ENCODE results near the gene HES2. TPM values are rescaled to one million over a fixed set of nuclear protein-coding genes. Genes with fewer than 3 reads are reported as not detected.
"Not testable (repeated sequence)": the region's sequence is repeated elsewhere in the genome, so short reads cannot be mapped to it uniquely, and the experiment has no call there.

Gene HES2
- total RNA-seq, 4 donors from 2014 or later = 2.5 to 15.9 (median 5.2) TPM

DNA sequence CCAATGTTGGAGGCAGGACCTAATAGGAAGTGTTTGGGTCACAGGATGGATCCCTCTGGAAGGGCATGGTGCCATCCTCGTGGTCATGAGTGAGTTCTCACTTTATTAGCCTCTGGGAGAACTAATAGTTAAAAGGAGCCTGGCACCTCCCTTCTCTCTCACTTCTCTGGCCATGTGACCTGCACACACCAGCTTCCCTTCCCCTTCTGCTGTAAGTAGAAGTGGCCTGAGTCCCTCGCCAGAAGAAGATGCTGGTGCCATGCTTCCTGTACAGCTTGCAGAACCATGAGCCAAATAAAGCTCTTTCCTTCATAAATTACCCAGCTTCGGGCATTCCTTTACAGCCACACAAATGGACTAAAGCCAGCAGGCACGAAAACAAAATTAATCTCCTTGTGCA lies 49.7 kb downstream of the HES2 start:
- TF ChIP-seq, protein P1, sequence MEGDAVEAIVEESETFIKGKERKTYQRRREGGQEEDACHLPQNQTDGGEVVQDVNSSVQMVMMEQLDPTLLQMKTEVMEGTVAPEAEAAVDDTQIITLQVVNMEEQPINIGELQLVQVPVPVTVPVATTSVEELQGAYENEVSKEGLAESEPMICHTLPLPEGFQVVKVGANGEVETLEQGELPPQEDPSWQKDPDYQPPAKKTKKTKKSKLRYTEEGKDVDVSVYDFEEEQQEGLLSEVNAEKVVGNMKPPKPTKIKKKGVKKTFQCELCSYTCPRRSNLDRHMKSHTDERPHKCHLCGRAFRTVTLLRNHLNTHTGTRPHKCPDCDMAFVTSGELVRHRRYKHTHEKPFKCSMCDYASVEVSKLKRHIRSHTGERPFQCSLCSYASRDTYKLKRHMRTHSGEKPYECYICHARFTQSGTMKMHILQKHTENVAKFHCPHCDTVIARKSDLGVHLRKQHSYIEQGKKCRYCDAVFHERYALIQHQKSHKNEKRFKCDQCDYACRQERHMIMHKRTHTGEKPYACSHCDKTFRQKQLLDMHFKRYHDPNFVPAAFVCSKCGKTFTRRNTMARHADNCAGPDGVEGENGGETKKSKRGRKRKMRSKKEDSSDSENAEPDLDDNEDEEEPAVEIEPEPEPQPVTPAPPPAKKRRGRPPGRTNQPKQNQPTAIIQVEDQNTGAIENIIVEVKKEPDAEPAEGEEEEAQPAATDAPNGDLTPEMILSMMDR (IDR thresholded peaks at IDR 0.05) = no peak
- TF ChIP-seq POLR2A (IDR thresholded peaks at IDR 0.05) = no peak
- H3K4me1 ChIP-seq = no peaks in the 10 kb centered on the region
- H3K9me3 ChIP-seq = no peaks in the 10 kb centered on the region
- H3K36me3 ChIP-seq = no peaks in the 10 kb centered on the region
- no peak overlapping the region for H3K4me3 ChIP-seq
- DNase-seq = no peak
- H3K27ac ChIP-seq = no peak overlapping the region
- H3K27me3 ChIP-seq = no peaks in the 10 kb centered on the region

DNA sequence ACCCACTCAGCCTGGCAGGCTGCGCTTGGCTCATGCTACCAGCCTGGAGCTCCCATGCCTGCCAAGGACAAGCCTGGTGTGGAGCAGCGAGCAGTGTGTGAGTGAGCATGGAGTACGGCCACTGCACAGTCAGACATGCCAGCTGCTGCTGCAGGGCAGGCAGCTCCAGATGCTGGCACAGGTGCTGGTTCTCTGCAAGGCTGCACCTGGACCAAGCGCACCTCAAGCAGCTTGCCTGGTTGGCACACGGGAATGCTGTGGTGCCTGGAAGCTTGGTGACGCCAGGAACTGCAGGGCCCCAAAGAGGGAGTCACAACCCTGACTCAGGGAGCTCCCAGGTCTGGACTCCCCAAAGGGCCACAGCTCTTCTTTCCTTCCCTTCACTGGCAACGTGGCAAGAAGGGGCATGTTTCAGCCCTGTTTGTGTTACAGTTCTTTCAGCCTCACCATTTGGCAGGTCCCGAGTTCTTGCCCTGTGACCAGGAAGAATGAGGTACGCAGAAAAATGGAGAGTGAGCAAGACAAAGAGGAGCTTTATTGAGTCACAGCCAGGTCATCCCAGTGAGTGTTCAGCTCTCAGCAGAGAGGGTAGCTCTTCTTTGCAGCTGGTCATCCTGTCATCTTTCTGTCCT lies 52.2 kb downstream of the HES2 start:
- no peak for DNase-seq
- TF ChIP-seq POLR2A (IDR thresholded peaks at IDR 0.05) = no peak
- TF ChIP-seq, protein P1 (IDR thresholded peaks at IDR 0.05) = no peak

DNA sequence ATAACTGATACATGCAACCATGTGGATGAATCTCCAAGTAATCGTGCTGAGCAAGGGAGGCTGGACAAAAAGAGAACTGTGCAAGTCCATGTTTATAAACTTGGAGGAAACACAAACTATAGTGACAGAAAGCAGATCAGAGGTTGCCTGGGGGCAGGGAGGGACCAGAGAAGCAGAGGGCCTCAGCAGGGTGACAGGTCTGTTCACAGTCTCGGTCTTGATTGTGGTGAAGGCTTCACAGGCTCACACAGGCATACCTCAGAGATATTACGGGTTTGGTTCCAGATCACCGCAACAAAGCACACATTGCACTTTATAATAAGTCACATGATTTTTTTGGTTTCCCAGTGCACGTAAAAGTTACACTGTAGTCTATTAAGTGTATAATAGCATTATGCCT lies 54.7 kb downstream of the HES2 start:
- DNase-seq = peak in 1 of 3 donors; percentile 22
- no peak for TF ChIP-seq POLR2A (IDR thresholded peaks at IDR 0.05)
- TF ChIP-seq, protein P1 (IDR thresholded peaks at IDR 0.05) = no peak
- no peaks in the 10 kb centered on the region for H3K27me3 ChIP-seq
- H3K4me1 ChIP-seq = peaks cover 3 to 36% (median 8%) of the 10 kb centered on the region in 4 donors
- no peak overlapping the region for H3K4me3 ChIP-seq
- no peaks in the 10 kb centered on the region for H3K9me3 ChIP-seq
- H3K27ac ChIP-seq = no peak overlapping the region
- no peaks in the 10 kb centered on the region for H3K36me3 ChIP-seq

More for the DNA sequence above, 52.2 kb downstream of the HES2 start:
- Histone ChIP-seq H3K36me3 (no peaks in the 10 kb centered on the region), H3K27me3 (no peaks in the 10 kb centered on the region), H3K27ac (no peak overlapping the region), H3K4me3 (no peak overlapping the region), H3K4me1 (peaks cover 0 to 12% (median 0%) of the 10 kb centered on the region in 4 donors), H3K9me3 (no peaks in the 10 kb centered on the region)

DNA sequence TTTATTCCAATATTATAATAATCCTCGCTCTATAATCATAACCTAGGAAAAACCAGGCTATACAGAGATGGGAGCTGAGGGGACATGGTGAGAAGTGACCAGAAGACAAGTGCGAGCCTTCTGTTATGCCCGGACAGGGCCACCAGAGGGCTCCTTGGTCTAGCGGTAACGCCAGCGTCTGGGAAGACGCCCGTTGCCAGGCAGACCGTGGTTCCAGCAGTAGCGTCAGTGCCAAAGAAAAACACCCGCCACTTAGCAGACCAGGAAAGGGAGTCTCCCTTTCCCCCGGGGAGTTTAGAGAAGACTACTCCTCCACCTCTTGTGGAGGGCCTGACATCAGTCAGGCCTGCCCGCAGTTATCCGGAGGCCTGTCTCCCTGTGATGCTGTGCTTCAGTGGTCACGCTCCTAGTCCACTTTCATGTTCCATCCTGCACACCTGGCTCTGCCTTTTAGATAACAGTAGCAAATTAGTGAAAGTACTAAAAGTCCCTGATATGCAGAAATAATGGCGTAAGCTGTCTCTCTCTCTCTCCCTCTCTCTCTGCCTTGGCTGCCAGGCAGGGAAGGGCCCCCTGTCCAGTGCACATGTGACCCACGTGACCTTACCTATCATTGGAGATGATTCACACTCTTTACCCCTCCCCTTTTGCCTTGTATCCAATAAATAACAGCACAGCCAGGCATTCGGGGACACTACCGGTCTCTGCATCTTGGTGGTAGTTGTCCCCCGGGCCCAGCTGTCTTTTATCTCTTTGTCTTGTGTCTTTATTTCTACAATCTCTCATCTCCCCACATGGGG lies 56.4 kb downstream of the HES2 start:
- not testable (repeated sequence) for H3K9me3 ChIP-seq, H3K36me3 ChIP-seq, H3K27me3 ChIP-seq, H3K4me3 ChIP-seq
- Histone ChIP-seq H3K4me1 (peaks cover 10 to 54% (median 23%) of the 10 kb centered on the region in 4 donors), H3K27ac (peak overlapping the region in 2 of 4 donors; percentile 76 to 92)
- TF ChIP-seq, protein P1 (IDR thresholded peaks at IDR 0.05) = peak; percentile 47 to 91 (median 80)
- peak; percentile 34 to 85 (median 64) for DNase-seq

Small RNA genes within 50 kb of the gene (small RNA-seq; reads per million reads assigned to genes)
- 0 reads per million in 2 donors for gene MIR4252

Other genes starting within 250 kb of the HES2 start
- gene CHD5, start 239.6 kb downstream of the HES2 start, total RNA-seq = under 1 TPM; under 0.01 to 0.66 (median 0.22) TPM
- 100 to 1,000 TPM in 2 of 4 donors, 10 to 100 TPM in 2; 78.1 to 170 (median 99.0) TPM for gene RPL22, start 220.3 kb downstream of the HES2 start, total RNA-seq
- 100 to 1,000 TPM in 3 of 4 donors, 10 to 100 TPM in 1; 56.9 to 153 (median 118) TPM for gene RNF207, start 213.8 kb downstream of the HES2 start, total RNA-seq
- gene ICMT, start 184.0 kb downstream of the HES2 start, total RNA-seq = 100 to 1,000 TPM in 1 of 4 donors, 10 to 100 TPM in 3; 26.4 to 109 (median 63.8) TPM
- gene HES3, start 175.7 kb downstream of the HES2 start, total RNA-seq = not detected
- 100 to 1,000 TPM in 3 of 4 donors, 1 to 10 TPM in 1; 3.3 to 162 (median 121) TPM for gene GPR153, start 158.8 kb downstream of the HES2 start, total RNA-seq
- 10 to 100 TPM; 38.4 to 93.2 (median 67.1) TPM for gene ACOT7, start 26.2 kb downstream of the HES2 start, total RNA-seq
- 100 to 1,000 TPM in 3 of 4 donors, 10 to 100 TPM in 1; 17.3 to 390 (median 306) TPM for gene ESPN, start 4.9 kb upstream of the HES2 start, total RNA-seq
- 10 to 100 TPM; 31.0 to 88.4 (median 61.5) TPM for gene TNFRSF25, start 46.3 kb upstream of the HES2 start, total RNA-seq
- gene PLEKHG5, start 71.7 kb upstream of the HES2 start, total RNA-seq = 10 to 100 TPM; 17.7 to 56.9 (median 45.4) TPM
- gene NOL9, start 134.6 kb upstream of the HES2 start, total RNA-seq = 10 to 100 TPM; 19.0 to 28.0 (median 22.5) TPM
- gene TAS1R1, start 135.4 kb upstream of the HES2 start, total RNA-seq = not detected
- gene ZBTB48, start 160.1 kb upstream of the HES2 start, total RNA-seq = 10 to 100 TPM; 27.0 to 80.9 (median 38.2) TPM
- gene KLHL21, start 182.9 kb upstream of the HES2 start, total RNA-seq = 10 to 100 TPM; 14.4 to 25.1 (median 18.2) TPM
- 1 to 10 TPM; 3.3 to 7.4 (median 6.0) TPM for gene PHF13, start 193.8 kb upstream of the HES2 start, total RNA-seq
- 10 to 100 TPM in 3 of 4 donors, 1 to 10 TPM in 1; 9.9 to 22.8 (median 18.8) TPM for gene THAP3, start 204.9 kb upstream of the HES2 start, total RNA-seq

Measured in Peyer's patch (tissue), 4 donors.